CD14-positive monocyte (primary cell): ENCODE data around the gene CNN1. TPM values are rescaled to one million over a fixed set of nuclear protein-coding genes. Genes with fewer than 3 reads are reported as not detected.

Source experiments
- DNase-seq, 3 donors: peaks; one replicate each; pipeline ENCODE4 v3.0.0-alpha.2; 2011 to 2022
- H2AFZ ChIP-seq: 2 replicates; pipeline ENCODE4 v1.6.0; 2012; ENCODE audit warnings: mild to moderate bottlenecking, low read depth, low read length, inconsistent platforms; ENCODE audit not compliant: insufficient read depth, poor library complexity, severe bottlenecking
- H3K27ac ChIP-seq, 2 donors: 1 replicate in 1 of 2; 2 replicates in 1 of 2; pipeline ENCODE4 v1.5.1; 2012 to 2013; ENCODE audit warnings: low read length in 2 of 2, control low read depth in 1 of 2, inconsistent platforms in 1 of 2, low read depth in 1 of 2, mild to moderate bottlenecking in 1 of 2
- H3K27me3 ChIP-seq, 2 donors: one replicate each; pipeline versions ENCODE4 v1.6.0 to v1.6.1; 2011 to 2013; ENCODE audit warnings: low read length in 2 of 2; ENCODE audit not compliant: control insufficient read depth in 2 of 2, insufficient read depth in 2 of 2
- H3K36me3 ChIP-seq, 2 donors: replicated peaks in 1 of 2; 1 replicate in 1 of 2; 2 replicates in 1 of 2; pipeline versions ENCODE4 v1.5.1 to v1.6.1; 2012 to 2013; ENCODE audit warnings: low read length in 2 of 2, control low read depth in 1 of 2, inconsistent platforms in 1 of 2, mild to moderate bottlenecking in 1 of 2; ENCODE audit not compliant: insufficient read depth in 2 of 2, control insufficient read depth in 1 of 2
- H3K4me1 ChIP-seq, 2 donors: 1 replicate in 1 of 2; 2 replicates in 1 of 2; pipeline versions ENCODE4 v1.5.1 to v1.6.1; 2012 to 2013; ENCODE audit warnings: low read length in 2 of 2, control low read depth in 1 of 2, inconsistent platforms in 1 of 2, mild to moderate bottlenecking in 1 of 2, moderate library complexity in 1 of 2; ENCODE audit not compliant: insufficient read depth in 2 of 2, control insufficient read depth in 1 of 2
- H3K4me2 ChIP-seq: replicated peaks from 2 replicates; pipeline ENCODE3; 2012; ENCODE audit warnings: low read length, moderate library complexity, mild to moderate bottlenecking; ENCODE audit not compliant: poor library complexity, severe bottlenecking; ENCODE audit errors: extremely low read depth
- H3K4me3 ChIP-seq, 3 experiments: fragments of 200-600 bp in 1 of 3; sonication (generic) in 1 of 3; replicated peaks in 1 of 3; 1 replicate in 2 of 3; 2 replicates in 1 of 3; pipeline ENCODE4 v1.5.1; 2011 to 2013; ENCODE audit warnings: low read length in 3 of 3, mild to moderate bottlenecking in 3 of 3, control low read depth in 2 of 3, low read depth in 2 of 3, inconsistent platforms in 1 of 3, moderate library complexity in 1 of 3
- H3K79me2 ChIP-seq: 2 replicates; pipeline ENCODE4 v1.6.0; 2012; ENCODE audit warnings: mild to moderate bottlenecking, control low read depth, inconsistent platforms, low read length, moderate library complexity; ENCODE audit not compliant: insufficient read depth
- H3K9ac ChIP-seq: 2 replicates; pipeline ENCODE4 v1.6.0; 2017; ENCODE audit warnings: low read length, mild to moderate bottlenecking; ENCODE audit not compliant: insufficient read depth, poor library complexity, severe bottlenecking
- H3K9me3 ChIP-seq, 2 donors: replicated peaks in 1 of 2; 1 replicate in 1 of 2; 2 replicates in 1 of 2; pipeline versions ENCODE4 v1.5.1 to v1.6.1; 2012 to 2013; ENCODE audit warnings: low read length in 2 of 2, control low read depth in 1 of 2; ENCODE audit not compliant: control insufficient read depth in 1 of 2, insufficient read depth in 1 of 2
- H4K20me1 ChIP-seq: 2 replicates; pipeline ENCODE4 v1.6.0; 2012; ENCODE audit warnings: mild to moderate bottlenecking, low read length, control low read depth, moderate library complexity; ENCODE audit not compliant: insufficient read depth
- H3K27ac Mint-ChIP-seq, 7 donors: one replicate each; pipeline ENCODE4 v1.8.0; 2020; ENCODE audit warnings: mild to moderate bottlenecking in 7 of 7, mixed read lengths in 7 of 7, moderate library complexity in 6 of 7, inconsistent platforms in 2 of 7
- H3K27me3 Mint-ChIP-seq, 3 donors: one replicate each; pipeline ENCODE4 v1.8.0; 2021 to 2022; ENCODE audit warnings: low read depth in 3 of 3, mild to moderate bottlenecking in 3 of 3, mixed read lengths in 3 of 3, moderate library complexity in 3 of 3, inconsistent platforms in 1 of 3
- H3K36me3 Mint-ChIP-seq, 2 donors: one replicate each; pipeline ENCODE4 v1.8.0; 2020; ENCODE audit warnings: mixed read lengths in 2 of 2, inconsistent platforms in 1 of 2, mild to moderate bottlenecking in 1 of 2
- H3K4me1 Mint-ChIP-seq: one replicate; pipeline ENCODE4 v1.8.0; 2020; ENCODE audit warnings: mild to moderate bottlenecking, mixed read lengths
- H3K4me3 Mint-ChIP-seq, 2 donors: one replicate each; pipeline ENCODE4 v1.8.0; 2020; ENCODE audit warnings: mild to moderate bottlenecking in 2 of 2, mixed read lengths in 2 of 2, moderate library complexity in 1 of 2
- H3K9me3 Mint-ChIP-seq, 7 donors: one replicate each; pipeline ENCODE4 v1.8.0; 2020 to 2022; ENCODE audit warnings: mixed read lengths in 7 of 7, mild to moderate bottlenecking in 6 of 7, moderate library complexity in 6 of 7, inconsistent platforms in 2 of 7
- CTCF ChIP-seq: fragments of 200-600 bp; IDR thresholded peaks from one replicate; pipeline ENCODE4 v1.8.0; 2022; ENCODE audit warnings: antibody characterized with exemption, mild to moderate bottlenecking
- WGBS: methylation state at CpG from one replicate; pipeline ENCODE4 v1.1.5; 2013; ENCODE audit warnings: missing lambda C conversion rate; ENCODE audit not compliant: insufficient coverage; 5-methylcytosine and 5-hydroxymethylcytosine counted together
- intact Hi-C, 2 donors: fragments of 100-400 bp; cut with micrococcal nuclease; formaldehyde crosslinking; loops; one replicate each; pipeline versions ENCODE4 v1.15.0 to v1.15.1; 2023
- polyA plus RNA-seq, 3 donors: library from polyadenylated mRNA; depleted of rRNA in 1 of 3; unstranded in 2 of 3; stranded (reverse) in 1 of 3; fragments of 300-500 nt in 2 of 3; fragments of >200 nt in 1 of 3; fragmentation: Illumina TruSeq in 2 of 3; gene quantifications; 1 replicate in 2 of 3; 2 replicates in 1 of 3; pipeline ENCODE4 v1.2.3, GENCODE V29; 2012 to 2021

CNN1 gene
- polyA plus RNA-seq, 3 donors: not detected

GRCh38 chr19:11549386-11549953, 10.8 kb downstream of the CNN1 start:
- Mint-ChIP-seq H3K4me1 (no peaks in the 10 kb centered on the region), H3K27me3 (peaks cover 2 to 12% (median 5%) of the 10 kb centered on the region in 3 donors), H3K36me3 (peaks cover 21 to 31% of the 10 kb centered on the region in 2 donors), H3K9me3 (peaks cover 0 to 3% (median 0%) of the 10 kb centered on the region in 7 donors), H3K27ac (no peak overlapping the region), H3K4me3 (no peak overlapping the region)
- 94% methylated on average over 21 of the region's 24 CpGs for WGBS
- Histone ChIP-seq H3K27me3 (no peaks in the 10 kb centered on the region), H3K4me3 (no peak overlapping the region), H3K9ac (no peak overlapping the region), H4K20me1 (peaks cover 7% of the 10 kb centered on the region), H3K9me3 (no peaks in the 10 kb centered on the region), H3K4me1 (no peaks in the 10 kb centered on the region), H3K27ac (no peak overlapping the region), H3K4me2 (no peak overlapping the region), H2AFZ (no peak overlapping the region), H3K79me2 (no peaks in the 10 kb centered on the region), H3K36me3 (peaks cover 20 to 28% of the 10 kb centered on the region in 2 donors)
- no peak for TF ChIP-seq CTCF
- intact Hi-C loops: no loop called here
- DNase-seq: no peak

- H3K36me3 ChIP-seq: peaks cover 22 to 36% of the 10 kb centered on the region in 2 donors
- peaks cover 9% of the 10 kb centered on the region for H4K20me1 ChIP-seq
- no peaks in the 10 kb centered on the region for H3K79me2 ChIP-seq
- peaks cover 23 to 39% of the 10 kb centered on the region in 2 donors for H3K36me3 Mint-ChIP-seq
- DNase-seq: no peak
- no peaks in the 10 kb centered on the region for H3K27me3 ChIP-seq
- no peaks in the 10 kb centered on the region for H3K9me3 ChIP-seq
- peak overlapping the region in 2 of 7 donors; percentile 26 to 70 for H3K27ac Mint-ChIP-seq
- H3K27me3 Mint-ChIP-seq: peaks cover 0 to 7% (median 2%) of the 10 kb centered on the region in 3 donors
- H3K9me3 Mint-ChIP-seq: peaks cover 0 to 3% (median 0%) of the 10 kb centered on the region in 7 donors
- no peak overlapping the region for H3K27ac ChIP-seq
- H2AFZ ChIP-seq: no peak overlapping the region
- H3K4me1 ChIP-seq: no peaks in the 10 kb centered on the region
- H3K4me2 ChIP-seq: no peak overlapping the region
- H3K4me3 ChIP-seq: no peak overlapping the region
- no peak overlapping the region for H3K9ac ChIP-seq
- 95% methylated on average over 7 of the region's 8 CpGs for WGBS
- no peak for TF ChIP-seq CTCF
- peaks cover under 1% of the 10 kb centered on the region for H3K4me1 Mint-ChIP-seq
- intact Hi-C loops: no loop called here
- H3K4me3 Mint-ChIP-seq: no peak overlapping the region
Observed at GRCh38 chr19:11550265-11550664, 11.6 kb downstream of the CNN1 start.
